SIG-M5 treated with dmso at 0.1 percent for 504 hours (cell line): ENCODE data around the gene WNT6.

Experiments used
- DNase-seq: peaks from one replicate; lab custom pipeline; 2025; ENCODE audit not compliant: unreplicated experiment; lab: John Stamatoyannopoulos, UW

The WNT6 gene

GRCh38 chr2:218891275-218892135 is 31.9 kb downstream of the WNT6 start:
- no peak for DNase-seq

GRCh38 chr2:218892693-218893348 is 33.2 kb downstream of the WNT6 start:
- peak; percentile 70 for DNase-seq

- DNase-seq, result no peak
Measured at GRCh38 chr2:218893349-218894150, 33.9 kb downstream of the WNT6 start.

- no peak for DNase-seq
Measured at GRCh38 chr2:218894151-218894879, 34.7 kb downstream of the WNT6 start.

GRCh38 chr2:218894880-218895157 is 35.2 kb downstream of the WNT6 start:
- DNase-seq, result no peak

- DNase-seq, result no peak
Measured at GRCh38 chr2:218895326-218895725, 35.7 kb downstream of the WNT6 start.

GRCh38 chr2:218895759-218896500 is 36.3 kb downstream of the WNT6 start:
- DNase-seq, result no peak

- peak; percentile 31 for DNase-seq
Measured at GRCh38 chr2:218896501-218897393, 37.1 kb downstream of the WNT6 start.

GRCh38 chr2:218897394-218898108 is 37.9 kb downstream of the WNT6 start:
- no peak for DNase-seq

GRCh38 chr2:218898109-218898878 is 38.7 kb downstream of the WNT6 start:
- DNase-seq, result peak; percentile 38

- DNase-seq, result no peak
Measured at GRCh38 chr2:218899147-218899546, 39.5 kb downstream of the WNT6 start.

- DNase-seq, result no peak
Measured at GRCh38 chr2:218902427-218902826, 42.8 kb downstream of the WNT6 start.

- DNase-seq, result no peak
Measured at GRCh38 chr2:218904176-218904575, 44.6 kb downstream of the WNT6 start.

- peak; percentile 51 for DNase-seq
Measured at GRCh38 chr2:218908721-218909619, 49.4 kb downstream of the WNT6 start.

GRCh38 chr2:218910741-218911140 is 51.1 kb downstream of the WNT6 start:
- DNase-seq, result no peak

GRCh38 chr2:218920504-218920903 is 60.9 kb downstream of the WNT6 start:
- no peak for DNase-seq
